ENCODE measurements around the gene PPM1E.

DNA sequence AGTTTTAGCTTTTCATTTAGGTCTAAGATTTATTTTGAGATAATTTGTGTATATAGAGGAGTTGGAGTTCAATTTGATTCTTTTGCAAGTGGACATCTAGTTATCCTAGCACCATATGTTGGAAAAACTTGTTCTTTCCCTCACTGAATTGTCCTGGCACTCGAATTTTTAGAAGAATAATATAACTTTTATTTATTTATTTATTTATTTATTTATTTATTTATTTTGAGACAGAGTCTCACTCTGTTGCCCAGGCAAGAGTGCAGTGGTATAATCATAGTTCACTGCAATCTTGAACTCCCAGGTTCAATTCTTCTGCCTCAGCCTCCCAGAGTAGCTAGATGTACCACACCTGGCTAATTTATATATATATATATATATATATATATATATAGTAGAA, 29.4 kb downstream of the PPM1E start:
- TF ChIP-seq CTCF (IDR thresholded peaks at IDR 0.05; ENCODE audit: poor library complexity) (no peak), EZH2 (IDR thresholded peaks at IDR 0.05; ENCODE audit: borderline replicate concordance) (no peak), EZH2phosphoT487 (IDR thresholded peaks at IDR 0.05; ENCODE audit: low read depth, severe bottlenecking, unreplicated experiment) (no peak)
